Keratinocyte (primary cell): ENCODE data around the gene SLC6A16. TPM values are rescaled to one million over a fixed set of nuclear protein-coding genes. Genes with fewer than 3 reads are reported as not detected.
"Not testable (repeated sequence)": the region's sequence is repeated elsewhere in the genome, so short reads cannot be mapped to it uniquely, and the experiment has no call there.

Source experiments
- DNase-seq: peaks from one replicate; pipeline ENCODE4 v3.0.0-alpha.2; 2011; ENCODE audit warnings: low read depth, missing footprints, low spot score
- FAIRE-seq: peaks from 2 replicates; lab custom pipeline; 2011; peaks lifted over from hg19 to GRCh38; lab: Jason Lieb, UNC
- H2AFZ ChIP-seq: 2 replicates; pipeline ENCODE4 v1.6.0; 2012; ENCODE audit warnings: low read length, control low read depth, inconsistent platforms; ENCODE audit not compliant: control insufficient read depth
- H3K27ac ChIP-seq: 2 replicates; pipeline ENCODE4 v1.5.1; 2011; ENCODE audit warnings: low read length; ENCODE audit not compliant: control insufficient read depth, insufficient read depth
- H3K27me3 ChIP-seq: 3 replicates; pipeline ENCODE4 v1.6.0; 2011; ENCODE audit warnings: low read length; ENCODE audit not compliant: control insufficient read depth, insufficient read depth; ENCODE audit errors: extremely low read depth
- H3K36me3 ChIP-seq, 2 experiments: 2 replicates in 1 of 2; 3 replicates in 1 of 2; pipeline ENCODE4 v1.5.1; 2011; ENCODE audit warnings: low read length in 2 of 2, mild to moderate bottlenecking in 1 of 2; ENCODE audit not compliant: control insufficient read depth in 2 of 2, insufficient read depth in 2 of 2; ENCODE audit errors: extremely low read depth in 1 of 2
- H3K4me1 ChIP-seq: 3 replicates; pipeline ENCODE4 v1.5.1; 2011; ENCODE audit warnings: low read length; ENCODE audit not compliant: control insufficient read depth, insufficient read depth; ENCODE audit errors: extremely low read depth
- H3K4me2 ChIP-seq: 3 replicates; pipeline ENCODE4 v1.6.0; 2011; ENCODE audit warnings: low read depth, low read length; ENCODE audit not compliant: control insufficient read depth, insufficient read depth; ENCODE audit errors: extremely low read depth
- H3K4me3 ChIP-seq, 3 experiments: fragments of 200-600 bp in 1 of 3; sonication (generic) in 1 of 3; 2 replicates in 2 of 3; 3 replicates in 1 of 3; pipeline ENCODE4 v1.5.1; 2011 to 2016; ENCODE audit warnings: low read length in 3 of 3, mild to moderate bottlenecking in 3 of 3, control low read depth in 2 of 3, inconsistent platforms in 1 of 3, low read depth in 1 of 3, mixed read lengths in 1 of 3, mixed run types in 1 of 3, moderate library complexity in 1 of 3; ENCODE audit not compliant: control insufficient read depth in 2 of 3, insufficient read depth in 2 of 3; ENCODE audit errors: extremely low read depth in 1 of 3
- H3K79me2 ChIP-seq: 2 replicates; pipeline ENCODE4 v1.6.0; 2012; ENCODE audit warnings: low read length; ENCODE audit not compliant: control insufficient read depth, insufficient read depth
- H3K9ac ChIP-seq: 3 replicates; pipeline ENCODE4 v1.6.0; 2011; ENCODE audit warnings: low read length; ENCODE audit not compliant: control insufficient read depth, insufficient read depth; ENCODE audit errors: extremely low read depth
- H3K9me1 ChIP-seq: 3 replicates; pipeline ENCODE4 v1.6.0; 2011; ENCODE audit warnings: low read length; ENCODE audit not compliant: control insufficient read depth, insufficient read depth; ENCODE audit errors: extremely low read depth
- H3K9me3 ChIP-seq: 2 replicates; pipeline ENCODE4 v1.5.1; 2012; ENCODE audit warnings: low read depth, low read length; ENCODE audit not compliant: control insufficient read depth
- H4K20me1 ChIP-seq: 3 replicates; pipeline ENCODE4 v1.6.0; 2011; ENCODE audit warnings: low read length; ENCODE audit not compliant: control insufficient read depth, insufficient read depth; ENCODE audit errors: extremely low read depth
- EZH2 ChIP-seq: IDR thresholded peaks from one replicate; pipeline ENCODE4 v1.6.1; 2012; ENCODE audit warnings: inconsistent platforms, mild to moderate bottlenecking, low read length, moderate library complexity
- dilution Hi-C: fragments of 300-500 bp; cut with MboI; formaldehyde crosslinking; loops from one replicate; pipeline ENCODE4 v1.7.0; 2020; ENCODE audit warnings: low sequenced_read_pairs; ENCODE audit not compliant: extremely low pct_ligation_motif_present
- polyA plus RNA-seq, 5 experiments: library from polyadenylated mRNA; depleted of rRNA in 3 of 5; stranded (reverse) in 3 of 5; stranded (forward) in 1 of 5; unstranded in 1 of 5; fragments of >200 nt; gene quantifications; 1 replicate in 1 of 5; 2 replicates in 3 of 5; 3 replicates in 1 of 5; pipeline versions ENCODE4 v1.2.1 to v1.2.3, GENCODE V29; 2011 to 2012; ENCODE audit warnings: missing spikeins in 2 of 5, low read depth in 1 of 5, low replicate concordance in 1 of 5
- TF ChIP-seq, protein P1 (sequence below), 3 experiments: IDR thresholded peaks in 1 of 3; conservative IDR thresholded peaks in 1 of 3; optimal IDR thresholded peaks in 1 of 3; 2 replicates in 2 of 3; 3 replicates in 1 of 3; pipeline versions ENCODE3 to v1.5.1; 2011; ENCODE audit warnings: low read length in 3 of 3, mild to moderate bottlenecking in 3 of 3, moderate library complexity in 2 of 3, control low read depth in 1 of 3, inconsistent platforms in 1 of 3; ENCODE audit not compliant: insufficient read depth in 2 of 3; ENCODE audit errors: extremely low read depth in 1 of 3

The SLC6A16 gene
- polyA plus RNA-seq, 1 donor (not counting 4 experiments of a cell fraction or from before 2014, with no cell fraction given) = not detected

GRCh38 chr19:49295208-49295880, 29.6 kb downstream of the SLC6A16 start:
- no peaks in the 10 kb centered on the region for H3K4me1 ChIP-seq
- no peaks in the 10 kb centered on the region for H3K9me3 ChIP-seq
- no peak overlapping the region for H3K4me3 ChIP-seq
- no peak overlapping the region for H3K27ac ChIP-seq
- TF ChIP-seq EZH2 = no peak
- TF ChIP-seq, protein P1, sequence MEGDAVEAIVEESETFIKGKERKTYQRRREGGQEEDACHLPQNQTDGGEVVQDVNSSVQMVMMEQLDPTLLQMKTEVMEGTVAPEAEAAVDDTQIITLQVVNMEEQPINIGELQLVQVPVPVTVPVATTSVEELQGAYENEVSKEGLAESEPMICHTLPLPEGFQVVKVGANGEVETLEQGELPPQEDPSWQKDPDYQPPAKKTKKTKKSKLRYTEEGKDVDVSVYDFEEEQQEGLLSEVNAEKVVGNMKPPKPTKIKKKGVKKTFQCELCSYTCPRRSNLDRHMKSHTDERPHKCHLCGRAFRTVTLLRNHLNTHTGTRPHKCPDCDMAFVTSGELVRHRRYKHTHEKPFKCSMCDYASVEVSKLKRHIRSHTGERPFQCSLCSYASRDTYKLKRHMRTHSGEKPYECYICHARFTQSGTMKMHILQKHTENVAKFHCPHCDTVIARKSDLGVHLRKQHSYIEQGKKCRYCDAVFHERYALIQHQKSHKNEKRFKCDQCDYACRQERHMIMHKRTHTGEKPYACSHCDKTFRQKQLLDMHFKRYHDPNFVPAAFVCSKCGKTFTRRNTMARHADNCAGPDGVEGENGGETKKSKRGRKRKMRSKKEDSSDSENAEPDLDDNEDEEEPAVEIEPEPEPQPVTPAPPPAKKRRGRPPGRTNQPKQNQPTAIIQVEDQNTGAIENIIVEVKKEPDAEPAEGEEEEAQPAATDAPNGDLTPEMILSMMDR (optimal IDR thresholded peaks at IDR 0.05 in 1 of 3, IDR thresholded peaks at IDR 0.05 in 1 of 3, conservative IDR thresholded peaks at IDR 0.05 in 1 of 3; ENCODE audit: extremely low read depth in 1 of 3, insufficient read depth in 2 of 3, low read length in 3 of 3) = no peak
- no peak overlapping the region for H3K4me2 ChIP-seq
- H3K9me1 ChIP-seq = no peaks in the 10 kb centered on the region
- H3K27me3 ChIP-seq = no peaks in the 10 kb centered on the region
- DNase-seq = no peak
- dilution Hi-C loops = no loop called here
- no peak overlapping the region for H2AFZ ChIP-seq
- H3K79me2 ChIP-seq = no peaks in the 10 kb centered on the region
- no peaks in the 10 kb centered on the region for H4K20me1 ChIP-seq
- H3K9ac ChIP-seq = no peak overlapping the region
- no peaks in the 10 kb centered on the region for H3K36me3 ChIP-seq
- FAIRE-seq = no peak

- FAIRE-seq (no peak), DNase-seq (no peak)
- no peaks in the 10 kb centered on the region for H3K79me2 ChIP-seq
- H3K27me3 ChIP-seq = no peaks in the 10 kb centered on the region
- H3K27ac ChIP-seq = no peak overlapping the region
- no peak overlapping the region for H3K4me3 ChIP-seq
- no peak overlapping the region for H2AFZ ChIP-seq
- H3K4me2 ChIP-seq = no peak overlapping the region
- no peak overlapping the region for H3K9ac ChIP-seq
- no peaks in the 10 kb centered on the region for H3K36me3 ChIP-seq
- no peaks in the 10 kb centered on the region for H3K4me1 ChIP-seq
- no peaks in the 10 kb centered on the region for H4K20me1 ChIP-seq
- H3K9me3 ChIP-seq = no peaks in the 10 kb centered on the region
- no peaks in the 10 kb centered on the region for H3K9me1 ChIP-seq
- dilution Hi-C loops = no loop called here
- no peak for TF ChIP-seq EZH2
These were observed 30.6 kb downstream of the SLC6A16 start for GRCh38 chr19:49294401-49294800.

- H3K4me2 ChIP-seq = no peak overlapping the region
- no peak for TF ChIP-seq EZH2
- TF ChIP-seq, protein P1 (optimal IDR thresholded peaks at IDR 0.05 in 1 of 3, IDR thresholded peaks at IDR 0.05 in 1 of 3, conservative IDR thresholded peaks at IDR 0.05 in 1 of 3; ENCODE audit: extremely low read depth in 1 of 3, insufficient read depth in 2 of 3, low read length in 3 of 3) = no peak
- no peak overlapping the region for H3K4me3 ChIP-seq
- no peaks in the 10 kb centered on the region for H3K79me2 ChIP-seq
- H3K9me3 ChIP-seq = no peaks in the 10 kb centered on the region
- H3K9ac ChIP-seq = no peak overlapping the region
- no peak overlapping the region for H2AFZ ChIP-seq
- H3K4me1 ChIP-seq = no peaks in the 10 kb centered on the region
- DNase-seq = no peak
- H3K27ac ChIP-seq = no peak overlapping the region
- FAIRE-seq = no peak
- dilution Hi-C loops = no loop called here
- no peaks in the 10 kb centered on the region for H3K27me3 ChIP-seq
- no peaks in the 10 kb centered on the region for H4K20me1 ChIP-seq
- no peaks in the 10 kb centered on the region for H3K9me1 ChIP-seq
- no peaks in the 10 kb centered on the region for H3K36me3 ChIP-seq
These were observed 34.5 kb downstream of the SLC6A16 start for GRCh38 chr19:49290517-49290916.

DNA sequence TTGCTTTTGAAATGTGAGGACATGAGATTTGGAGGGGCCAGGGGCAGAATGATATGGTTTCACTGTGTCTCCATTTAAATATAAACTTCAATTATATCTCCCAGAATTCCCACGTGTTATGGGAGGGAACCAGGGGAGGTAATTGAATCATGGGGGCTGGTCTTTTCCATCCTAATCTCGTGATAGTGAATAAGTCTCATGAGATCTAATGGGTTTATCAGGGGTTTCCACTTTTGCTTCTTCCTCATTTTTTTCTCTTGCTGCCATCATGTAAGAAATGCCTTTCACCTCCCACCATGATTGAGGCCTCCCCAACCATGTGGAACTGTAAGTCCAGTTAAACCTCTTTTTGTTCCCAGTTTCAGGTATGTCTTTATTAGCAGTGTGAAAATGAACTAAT, 35.7 kb downstream of the SLC6A16 start:
- H3K27me3 ChIP-seq, H3K9ac ChIP-seq, H3K36me3 ChIP-seq, H3K4me2 ChIP-seq, H3K79me2 ChIP-seq, DNase-seq, H3K4me1 ChIP-seq, H4K20me1 ChIP-seq, H3K27ac ChIP-seq, H2AFZ ChIP-seq, dilution Hi-C loops, H3K4me3 ChIP-seq, H3K9me3 ChIP-seq, FAIRE-seq, H3K9me1 ChIP-seq: not testable (repeated sequence)
